Mucosa of descending colon (tissue), 3 donors: Measurements from ENCODE around the gene ARHGEF1. TPM values are rescaled to one million over a fixed set of nuclear protein-coding genes. Genes with fewer than 3 reads are reported as not detected.

Experiments used
- ATAC-seq: fragments of 200-7000 bp; cut with Tn5 transposase; one replicate; pipeline ENCODE4 v1.9.1; 2020; ENCODE audit warnings: mild to moderate bottlenecking, moderate library complexity
- DNase-seq, 3 donors: peaks; one replicate each; pipeline ENCODE4 v3.0.0-alpha.2; 2020
- H3K36me3 ChIP-seq: fragments of 200-600 bp; one replicate; pipeline ENCODE4 v1.8.0; 2021; ENCODE audit warnings: low read depth, mild to moderate bottlenecking
- H3K4me1 ChIP-seq: fragments of 200-600 bp; one replicate; pipeline ENCODE4 v1.8.0; 2021; ENCODE audit warnings: low read depth, mild to moderate bottlenecking
- H3K4me3 ChIP-seq: fragments of 200-600 bp; one replicate; pipeline ENCODE4 v1.8.0; 2021; ENCODE audit warnings: mild to moderate bottlenecking
- H3K9me3 ChIP-seq: fragments of 200-600 bp; one replicate; pipeline ENCODE4 v1.8.0; 2021; ENCODE audit warnings: mild to moderate bottlenecking
- intact Hi-C, 2 donors: fragments of 100-400 bp; cut with DNase I in 1 of 2; cut with micrococcal nuclease in 1 of 2; formaldehyde crosslinking; loops; one replicate each; pipeline versions ENCODE4 v1.11.0 to v1.11.1; 2022; cut with DNase I, micrococcal nuclease
- total RNA-seq, 3 donors: library from RNA; stranded (reverse); fragmentation: NEBNext Ultra II Directional in 2 of 3; extraction: Animal tissue kit (Norgen Biotek cat#: 25700) in 2 of 3; gene quantifications; one replicate each; pipeline versions ENCODE4 v1.2.1 to v1.2.4, GENCODE V29; 2021 to 2023
- TF ChIP-seq, protein P1 (sequence below): fragments of 200-600 bp; IDR thresholded peaks from one replicate; pipeline ENCODE4 v1.8.0; 2022; ENCODE audit warnings: antibody characterized with exemption, mild to moderate bottlenecking
- donor health status: DM: no; HTN: no; CAD: no; lungs with moderate emphysema.
- donor health status: DM: no; HTN: no; CAD: no.
- donor health status: DM: no; HTN: yes; CAD: no.

Gene ARHGEF1
- total RNA-seq, 3 donors from 2014 or later, result 84.9 to 125 (median 92.3) TPM

DNA sequence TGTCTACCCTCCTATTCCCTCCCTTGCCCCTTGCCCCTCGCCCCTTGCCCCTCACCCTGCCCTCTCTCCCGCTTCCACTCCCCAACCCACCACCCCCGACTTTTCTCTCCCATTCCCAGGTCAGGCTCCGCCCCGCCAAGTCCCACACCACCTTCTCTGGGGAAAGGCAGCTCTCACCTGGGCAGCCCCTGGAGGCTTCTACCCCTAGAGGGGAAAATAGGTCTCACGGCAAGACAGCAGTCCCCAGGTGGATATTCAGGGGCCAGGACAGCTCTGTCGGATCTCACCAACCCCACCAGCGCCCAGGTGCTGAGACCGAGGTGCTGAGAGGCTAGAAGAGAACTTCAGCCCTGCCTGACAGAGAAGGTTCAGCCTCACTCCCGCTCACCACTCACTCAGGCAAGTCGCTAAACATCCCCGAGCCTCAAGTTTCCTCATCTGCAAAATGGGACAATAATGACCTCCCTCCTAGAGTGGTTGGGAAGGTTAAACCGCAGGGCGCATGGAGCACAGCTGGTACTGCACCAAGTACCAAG lies 46.6 kb downstream of the ARHGEF1 start:
- Histone ChIP-seq H3K9me3 (no peaks in the 10 kb centered on the region), H3K4me1 (peaks cover 17% of the 10 kb centered on the region), H3K36me3 (no peaks in the 10 kb centered on the region), H3K4me3 (no peak overlapping the region)
- intact Hi-C loops, result no loop called here
- DNase-seq (peak in 1 of 3 donors; percentile 28), ATAC-seq (no peak)
- TF ChIP-seq, protein P1, sequence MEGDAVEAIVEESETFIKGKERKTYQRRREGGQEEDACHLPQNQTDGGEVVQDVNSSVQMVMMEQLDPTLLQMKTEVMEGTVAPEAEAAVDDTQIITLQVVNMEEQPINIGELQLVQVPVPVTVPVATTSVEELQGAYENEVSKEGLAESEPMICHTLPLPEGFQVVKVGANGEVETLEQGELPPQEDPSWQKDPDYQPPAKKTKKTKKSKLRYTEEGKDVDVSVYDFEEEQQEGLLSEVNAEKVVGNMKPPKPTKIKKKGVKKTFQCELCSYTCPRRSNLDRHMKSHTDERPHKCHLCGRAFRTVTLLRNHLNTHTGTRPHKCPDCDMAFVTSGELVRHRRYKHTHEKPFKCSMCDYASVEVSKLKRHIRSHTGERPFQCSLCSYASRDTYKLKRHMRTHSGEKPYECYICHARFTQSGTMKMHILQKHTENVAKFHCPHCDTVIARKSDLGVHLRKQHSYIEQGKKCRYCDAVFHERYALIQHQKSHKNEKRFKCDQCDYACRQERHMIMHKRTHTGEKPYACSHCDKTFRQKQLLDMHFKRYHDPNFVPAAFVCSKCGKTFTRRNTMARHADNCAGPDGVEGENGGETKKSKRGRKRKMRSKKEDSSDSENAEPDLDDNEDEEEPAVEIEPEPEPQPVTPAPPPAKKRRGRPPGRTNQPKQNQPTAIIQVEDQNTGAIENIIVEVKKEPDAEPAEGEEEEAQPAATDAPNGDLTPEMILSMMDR, result no peak

DNA sequence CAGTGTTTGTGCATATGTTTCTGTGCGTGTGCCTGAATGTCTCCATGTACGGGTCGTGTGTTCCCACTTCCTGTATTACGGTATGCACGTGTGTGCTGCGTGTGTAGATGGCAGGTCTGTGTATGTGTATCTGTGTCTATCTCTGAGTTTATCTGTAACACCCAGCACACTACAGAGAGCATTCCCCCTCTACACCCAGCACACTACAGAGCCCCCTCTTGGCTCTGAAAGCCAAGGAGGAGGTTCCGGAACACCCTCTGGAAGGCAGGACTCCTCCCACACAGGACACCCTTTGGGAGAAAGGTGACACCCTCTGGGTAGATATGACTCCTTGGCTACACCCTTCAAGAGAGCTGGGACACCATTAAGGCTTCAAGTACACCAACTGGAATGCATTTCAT lies 47.3 kb downstream of the ARHGEF1 start:
- intact Hi-C loops, result no loop called here
- TF ChIP-seq, protein P1, result no peak
- peaks cover 17% of the 10 kb centered on the region for H3K4me1 ChIP-seq
- no peaks in the 10 kb centered on the region for H3K36me3 ChIP-seq
- H3K9me3 ChIP-seq, result no peaks in the 10 kb centered on the region
- no peak for ATAC-seq
- no peak for DNase-seq
- H3K4me3 ChIP-seq, result no peak overlapping the region

DNA sequence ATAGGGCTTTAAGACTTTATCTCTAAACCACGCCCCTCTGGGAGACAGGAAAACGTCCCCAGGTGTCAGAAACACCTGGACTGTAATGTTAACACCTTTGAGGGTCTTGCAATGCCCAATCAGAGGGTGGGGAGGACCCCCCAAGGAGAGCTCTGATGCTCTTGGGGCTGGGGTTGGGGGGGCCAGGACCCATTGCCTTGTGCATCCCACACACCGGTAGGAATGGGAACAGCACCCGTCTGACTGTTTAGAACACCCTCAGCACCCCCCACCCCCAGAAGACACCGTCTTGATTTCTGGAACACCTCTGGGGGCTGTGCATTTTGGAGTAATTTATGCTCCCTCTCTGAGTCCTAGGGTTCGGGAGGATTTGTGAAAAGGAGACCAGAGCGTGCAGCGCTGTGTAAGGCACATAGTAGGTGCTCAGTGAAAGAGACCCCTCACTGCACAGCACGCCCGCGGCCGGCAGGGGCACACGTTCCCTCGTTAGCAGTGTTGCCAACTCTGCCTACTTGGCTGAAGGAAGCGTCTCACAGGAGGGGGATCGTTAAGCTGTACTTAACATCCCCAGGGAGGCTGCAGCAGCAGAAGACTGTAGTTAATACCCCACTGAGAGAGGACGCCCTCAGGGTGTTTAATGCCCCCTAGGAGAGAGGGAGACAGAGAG lies 48.1 kb downstream of the ARHGEF1 start:
- no peak overlapping the region for H3K4me3 ChIP-seq
- ATAC-seq, result no peak
- DNase-seq, result peak in 1 of 3 donors; percentile 36
- intact Hi-C loops, result no loop called here
- H3K9me3 ChIP-seq, result no peaks in the 10 kb centered on the region
- TF ChIP-seq, protein P1, result no peak
- no peaks in the 10 kb centered on the region for H3K36me3 ChIP-seq
- peaks cover 17% of the 10 kb centered on the region for H3K4me1 ChIP-seq

DNA sequence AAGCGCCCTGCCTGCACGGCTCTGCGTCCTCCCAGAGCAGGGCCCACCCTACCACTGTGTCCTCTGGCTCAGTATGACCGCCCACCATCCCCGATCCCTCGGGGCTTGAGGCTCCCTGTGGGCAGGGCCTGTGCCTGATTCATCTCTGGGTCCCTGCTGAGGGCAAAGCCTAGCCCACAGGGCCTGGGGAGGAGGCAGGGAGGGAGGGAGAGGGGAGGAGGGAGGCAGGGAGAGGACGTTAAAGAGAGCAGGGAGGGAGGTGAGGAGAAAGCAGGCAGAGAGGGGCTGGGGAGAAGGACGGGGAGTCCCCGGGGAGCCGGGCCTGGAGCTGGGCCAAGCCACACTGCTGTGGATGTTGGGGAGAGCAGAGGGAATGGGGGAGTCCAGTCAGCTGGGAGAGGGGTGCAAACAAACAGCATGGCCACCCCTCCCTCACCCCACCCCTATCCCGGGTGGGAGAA lies 49.3 kb downstream of the ARHGEF1 start:
- ATAC-seq, result no peak
- H3K36me3 ChIP-seq, result no peaks in the 10 kb centered on the region
- peak in 1 of 3 donors; percentile 44 for DNase-seq
- H3K4me1 ChIP-seq, result peaks cover 17% of the 10 kb centered on the region
- no peaks in the 10 kb centered on the region for H3K9me3 ChIP-seq
- intact Hi-C loops, result no loop called here
- H3K4me3 ChIP-seq, result no peak overlapping the region
- TF ChIP-seq, protein P1, result no peak

DNA sequence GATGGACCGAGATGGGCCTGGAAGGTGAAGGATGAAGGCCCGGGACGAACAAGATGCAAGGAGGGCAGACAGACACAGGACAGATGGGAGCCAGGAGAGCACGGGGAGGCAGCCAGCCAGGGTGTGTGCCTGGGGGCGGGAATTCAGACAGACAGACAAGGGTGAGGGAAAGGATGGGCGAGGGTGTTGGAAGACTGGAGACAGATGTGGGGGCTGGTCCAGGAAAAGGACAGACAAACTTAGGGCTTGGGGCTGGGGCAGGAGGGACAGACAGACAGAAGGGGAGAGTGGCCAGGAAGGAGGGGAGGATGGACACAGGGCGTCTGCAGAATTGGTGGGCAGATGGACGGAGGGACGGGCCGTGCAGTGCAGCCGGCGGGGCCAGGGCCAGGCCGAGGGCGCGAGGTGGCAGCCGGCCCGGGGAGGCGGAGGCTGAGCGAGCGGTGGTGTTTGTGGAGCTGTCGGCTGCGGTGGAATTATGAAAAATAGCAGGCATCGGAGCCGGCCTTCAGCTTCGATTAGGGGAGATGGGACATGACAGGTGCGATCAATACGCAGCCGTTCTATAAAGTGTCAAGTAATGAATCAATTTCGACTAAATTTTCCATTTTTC lies 49.8 kb downstream of the ARHGEF1 start:
- no peaks in the 10 kb centered on the region for H3K36me3 ChIP-seq
- H3K4me3 ChIP-seq, result no peak overlapping the region
- peak in 1 of 3 donors; percentile 40 for DNase-seq
- intact Hi-C loops, result no loop called here
- H3K9me3 ChIP-seq, result no peaks in the 10 kb centered on the region
- no peak for ATAC-seq
- TF ChIP-seq, protein P1, result no peak
- peaks cover 17% of the 10 kb centered on the region for H3K4me1 ChIP-seq
